GM21360 (cell line): ENCODE results near the gene ZP1.
A peak's percentile ranks its signal among the peaks of the same experiment; 100 is the strongest.
"Not testable (repeated sequence)": the region's sequence is repeated elsewhere in the genome, so short reads cannot be mapped to it uniquely, and the experiment has no call there.

ENCODE experiments used
- ATAC-seq: cut with Tn5 transposase; IDR thresholded peaks from one replicate; pipeline ENCODE4 v1.9.1; 2021; ENCODE audit warnings: mild to moderate bottlenecking, moderate library complexity; ENCODE audit not compliant: unreplicated experiment

The ZP1 gene, protein sequence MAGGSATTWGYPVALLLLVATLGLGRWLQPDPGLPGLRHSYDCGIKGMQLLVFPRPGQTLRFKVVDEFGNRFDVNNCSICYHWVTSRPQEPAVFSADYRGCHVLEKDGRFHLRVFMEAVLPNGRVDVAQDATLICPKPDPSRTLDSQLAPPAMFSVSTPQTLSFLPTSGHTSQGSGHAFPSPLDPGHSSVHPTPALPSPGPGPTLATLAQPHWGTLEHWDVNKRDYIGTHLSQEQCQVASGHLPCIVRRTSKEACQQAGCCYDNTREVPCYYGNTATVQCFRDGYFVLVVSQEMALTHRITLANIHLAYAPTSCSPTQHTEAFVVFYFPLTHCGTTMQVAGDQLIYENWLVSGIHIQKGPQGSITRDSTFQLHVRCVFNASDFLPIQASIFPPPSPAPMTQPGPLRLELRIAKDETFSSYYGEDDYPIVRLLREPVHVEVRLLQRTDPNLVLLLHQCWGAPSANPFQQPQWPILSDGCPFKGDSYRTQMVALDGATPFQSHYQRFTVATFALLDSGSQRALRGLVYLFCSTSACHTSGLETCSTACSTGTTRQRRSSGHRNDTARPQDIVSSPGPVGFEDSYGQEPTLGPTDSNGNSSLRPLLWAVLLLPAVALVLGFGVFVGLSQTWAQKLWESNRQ

GRCh38 chr11:60866911-60867870, at the start of gene ZP1:
Gene ZP1 (plus strand): TSS chr11:60867542. CDS start chr11:60867562, 20 bp downstream.
- ATAC-seq, result no peak

GRCh38 chr11:60818057-60818456, 49.3 kb upstream of the ZP1 start:
- ATAC-seq, result no peak

DNA sequence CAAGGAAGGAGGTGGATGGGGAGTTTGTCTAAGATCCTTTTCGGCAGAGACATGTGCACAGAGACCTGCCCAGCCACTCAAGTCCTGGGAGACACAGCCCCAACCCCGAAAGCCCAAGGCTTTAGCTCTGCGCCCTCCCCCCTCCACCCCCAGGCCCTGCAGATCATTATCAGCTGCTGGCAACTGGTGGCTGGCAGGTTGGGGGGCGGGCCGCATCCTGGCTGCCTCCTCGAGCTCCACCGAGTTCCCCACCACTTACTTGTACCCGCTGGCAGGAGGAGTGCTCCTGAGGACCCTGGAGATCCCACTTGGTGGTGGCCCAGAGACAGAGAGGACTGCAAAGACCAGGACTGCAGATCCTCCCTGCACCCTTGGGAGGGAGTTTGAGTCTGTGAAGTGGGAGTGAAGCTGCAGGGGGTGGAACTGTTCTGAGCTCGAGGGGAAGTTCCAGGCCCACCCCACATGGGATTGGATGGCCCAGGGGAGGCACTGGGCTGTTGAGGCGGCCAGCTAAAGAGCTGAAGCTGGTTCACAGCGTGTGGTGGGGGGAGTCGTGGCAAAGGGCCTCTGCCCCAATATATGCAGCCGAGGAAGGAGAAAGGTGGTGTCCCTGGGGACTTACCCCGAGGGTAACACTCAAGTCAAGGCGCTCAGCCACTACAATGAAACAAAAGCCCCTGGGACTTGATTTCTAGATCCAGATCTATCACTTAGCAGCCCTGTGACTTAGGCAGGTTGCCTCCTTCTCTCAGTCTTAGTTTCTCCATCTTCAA, 45.3 kb upstream of the ZP1 start:
- no peak for ATAC-seq

- not testable (repeated sequence) for ATAC-seq
Measured at GRCh38 chr11:60823745-60824306, 43.5 kb upstream of the ZP1 start.

- no peak for ATAC-seq
Measured at GRCh38 chr11:60825118-60825517, 42.2 kb upstream of the ZP1 start.

GRCh38 chr11:60825790-60826189, 41.6 kb upstream of the ZP1 start:
- ATAC-seq, result no peak

GRCh38 chr11:60830478-60831142, 36.7 kb upstream of the ZP1 start:
- peak; percentile 27 for ATAC-seq

GRCh38 chr11:60831143-60831500, 36.2 kb upstream of the ZP1 start:
- peak; percentile 74 for ATAC-seq

DNA sequence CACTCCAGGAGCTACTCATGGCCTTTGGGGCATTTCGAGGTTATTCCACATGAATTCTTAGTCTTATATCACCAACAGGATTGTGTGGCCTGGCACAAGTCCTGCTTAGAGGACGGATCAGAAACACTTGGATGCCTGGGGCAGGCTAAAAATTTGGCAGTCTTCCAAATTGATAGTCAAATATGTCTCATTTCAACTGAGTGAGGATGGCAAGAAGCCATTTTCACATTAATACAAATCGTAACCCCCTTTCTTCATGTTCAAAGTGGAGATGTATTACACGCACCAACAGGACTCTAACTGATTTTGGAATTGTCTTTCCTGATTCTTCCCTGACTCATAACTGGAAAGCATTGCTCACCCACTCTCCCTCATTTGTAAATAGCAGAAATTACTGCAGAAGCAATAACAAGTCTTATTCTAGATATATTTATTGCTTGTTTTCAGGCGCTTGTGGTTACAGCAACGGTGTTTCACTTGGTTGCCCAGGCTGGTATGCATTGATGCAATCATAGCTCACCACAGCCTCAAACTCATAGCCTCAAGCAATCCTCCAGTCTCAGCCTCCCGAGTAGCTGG, 35.8 kb upstream of the ZP1 start:
- no peak for ATAC-seq

DNA sequence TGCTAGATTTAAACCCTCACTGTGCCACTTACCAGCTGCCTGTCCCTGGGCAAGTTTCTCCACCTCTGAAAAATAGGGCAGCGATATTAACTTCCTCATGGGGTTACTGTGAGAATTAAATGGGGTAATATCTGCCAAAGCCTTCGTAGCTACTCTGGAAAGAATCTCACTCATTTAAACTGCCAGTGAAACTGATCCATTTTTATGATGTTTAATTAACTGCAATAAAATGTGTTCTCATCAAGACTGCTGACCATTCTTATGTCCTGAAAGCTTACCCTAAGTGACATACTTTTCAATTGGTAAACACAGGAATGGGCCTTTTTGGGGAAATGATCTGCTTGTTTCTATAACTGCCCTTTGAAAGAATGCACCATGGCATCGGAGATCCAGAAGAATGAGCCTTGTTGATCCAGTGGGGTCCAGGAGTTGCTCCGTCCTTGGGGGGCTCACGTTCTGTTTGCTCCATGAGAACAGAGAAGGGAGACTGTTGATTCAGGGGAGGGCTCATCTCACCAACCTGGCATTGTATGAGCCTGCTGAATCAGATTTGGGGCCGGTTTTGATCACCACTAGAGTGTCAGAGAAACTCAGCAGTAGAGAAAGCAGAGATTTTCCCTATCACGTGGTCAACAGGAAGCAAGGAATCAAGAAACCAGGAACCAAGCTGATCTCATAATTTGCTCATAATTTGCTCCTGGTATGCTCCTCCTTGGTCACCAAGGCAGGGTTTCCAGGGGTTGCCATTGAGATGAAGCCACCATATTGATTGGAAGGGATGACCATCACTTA, 32.4 kb upstream of the ZP1 start:
- ATAC-seq, result no peak

DNA sequence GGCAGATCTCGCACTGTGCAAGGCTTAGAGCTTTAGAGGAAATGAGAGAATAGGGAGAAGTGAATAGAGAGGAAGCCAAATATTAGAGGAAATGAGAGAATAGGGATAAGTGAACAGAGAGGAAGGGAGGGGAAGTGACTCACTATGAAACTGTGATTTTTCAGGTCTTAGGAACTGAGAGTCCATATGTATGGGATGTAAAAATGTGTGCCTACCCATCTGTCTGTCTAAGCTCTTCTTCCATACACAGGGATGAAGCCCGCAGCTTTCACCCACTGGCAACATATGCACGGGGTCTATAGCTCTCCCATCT, 31.9 kb upstream of the ZP1 start:
- ATAC-seq, result no peak

- ATAC-seq, result no peak
Measured at GRCh38 chr11:60836866-60837515, 30.4 kb upstream of the ZP1 start.

DNA sequence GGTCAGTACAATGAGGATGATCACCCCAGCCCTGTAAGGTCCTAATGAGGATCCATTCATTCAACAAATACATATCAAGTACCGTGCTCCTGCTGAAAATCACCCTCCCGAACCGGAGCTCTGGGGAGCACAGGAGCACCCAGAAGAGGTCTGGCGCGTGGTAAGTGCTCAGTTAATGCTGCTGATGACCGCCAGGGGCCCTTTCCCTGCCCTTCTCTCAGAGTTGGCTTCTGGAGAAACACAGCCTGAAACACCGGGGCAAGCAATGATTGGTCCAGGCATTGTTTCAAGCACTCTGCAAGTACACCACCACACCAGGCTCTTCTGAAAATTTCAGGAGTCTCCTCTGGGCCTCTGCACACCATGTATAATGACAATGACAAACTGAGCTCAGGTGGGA, 29.2 kb upstream of the ZP1 start:
- no peak for ATAC-seq

DNA sequence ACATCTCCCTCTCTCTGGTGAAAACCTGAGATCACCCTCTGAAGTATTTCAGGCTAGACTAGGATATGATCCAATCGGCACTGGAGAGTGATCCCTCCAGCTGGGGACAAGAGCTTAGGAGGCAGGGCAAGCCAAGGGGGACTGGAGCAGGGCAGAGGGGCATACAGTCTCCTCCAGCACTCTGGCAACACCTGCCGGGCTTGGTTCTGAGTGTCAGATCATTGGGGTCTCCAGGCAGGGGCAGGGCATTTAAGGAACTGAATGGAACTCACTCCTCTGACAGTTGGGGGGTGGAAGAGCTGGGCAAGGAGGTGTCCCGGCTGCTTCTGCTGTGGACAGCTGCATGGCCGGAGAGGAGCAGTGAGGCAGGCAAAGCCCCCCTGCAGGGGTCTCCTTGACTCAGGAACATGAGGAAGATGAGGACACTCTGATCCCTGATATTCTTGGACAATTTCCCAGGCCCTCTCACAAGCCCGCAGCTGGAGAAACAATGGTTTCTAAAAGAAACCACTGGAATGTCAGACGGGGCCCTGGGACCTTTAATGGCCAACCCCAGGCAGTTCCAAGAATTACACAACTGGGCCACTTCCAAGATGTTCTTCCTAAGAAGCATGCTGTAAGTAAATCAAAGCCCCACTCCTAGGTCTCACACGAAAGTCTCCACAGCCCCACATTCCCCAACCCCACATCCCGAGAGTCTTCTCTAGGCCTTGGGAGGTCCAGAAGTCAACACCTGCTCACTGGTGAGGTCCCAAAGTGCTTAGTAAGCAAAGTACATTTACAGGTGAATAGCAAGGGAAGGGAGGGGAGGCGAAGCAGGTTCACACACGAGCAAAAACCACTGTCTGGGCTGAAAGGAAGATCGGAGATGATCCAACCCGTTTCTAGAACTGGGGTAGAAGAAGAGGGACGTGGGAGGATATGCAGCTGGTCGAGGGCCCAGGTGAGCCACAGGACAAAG, 26.6 kb upstream of the ZP1 start:
- no peak for ATAC-seq

DNA sequence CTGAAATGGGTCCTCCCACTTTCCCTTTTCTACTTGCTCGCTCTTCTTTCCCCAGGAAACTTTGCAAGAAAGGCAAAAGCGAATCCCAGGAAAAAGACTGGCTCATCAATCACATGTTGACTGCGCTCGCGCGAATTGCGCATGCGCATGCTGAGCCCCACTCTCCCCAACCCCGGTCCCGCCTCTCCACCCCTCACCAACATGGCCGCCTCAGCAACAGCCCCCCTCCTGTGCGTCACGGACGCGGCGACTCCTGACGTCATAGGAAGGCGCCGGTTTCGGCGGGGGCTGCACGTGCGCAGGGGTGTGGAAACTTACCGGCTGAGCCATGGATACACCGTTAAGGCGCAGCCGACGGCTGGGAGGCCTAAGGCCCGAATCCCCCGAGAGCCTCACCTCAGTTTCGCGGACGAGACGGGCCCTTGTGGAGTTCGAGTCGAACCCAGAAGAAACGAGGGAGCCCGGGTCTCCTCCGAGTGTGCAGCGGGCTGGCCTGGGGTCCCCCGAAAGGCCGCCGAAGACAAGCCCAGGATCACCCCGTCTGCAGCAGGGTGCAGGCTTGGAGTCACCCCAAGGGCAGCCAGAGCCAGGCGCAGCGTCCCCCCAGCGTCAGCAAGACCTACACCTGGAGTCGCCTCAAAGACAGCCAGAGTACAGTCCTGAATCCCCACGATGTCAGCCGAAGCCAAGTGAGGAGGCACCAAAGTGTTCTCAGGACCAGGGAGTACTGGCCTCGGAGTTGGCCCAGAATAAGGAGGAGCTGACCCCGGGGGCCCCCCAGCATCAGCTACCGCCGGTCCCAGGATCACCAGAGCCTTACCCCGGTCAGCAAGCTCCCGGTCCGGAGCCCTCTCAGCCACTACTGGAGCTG, 25.3 kb upstream of the ZP1 start, which contains the start of gene CCDC86:
CCDC86 (plus strand) TSS at position 317 of the 871 bp plus-strand sequence; CDS start at position 329, 12 bp downstream.
- ATAC-seq, result peak; percentile 67
